A549 (cell line): ENCODE measurements around the gene TNK1.

Source experiments
- EP300 ChIP-seq, 2 experiments: fragments of >200 bp; sonication (Bioruptor Twin); formaldehyde crosslinking; IDR thresholded peaks; 2 replicates in 1 of 2; 3 replicates in 1 of 2; pipeline ENCODE4 v1.6.1; 2016 to 2017
- TP53 ChIP-seq: fragments of 250-450 bp; sonication (Bioruptor Pico); IDR thresholded peaks from 2 replicates; pipeline ENCODE4 v1.5.0; 2021; ENCODE audit warnings: mild to moderate bottlenecking, moderate library complexity
- TF ChIP-seq, protein P1 (sequence below): fragments of >200 bp; sonication (Bioruptor Twin); formaldehyde crosslinking; IDR thresholded peaks from 3 replicates; pipeline ENCODE4 v1.5.1; 2016
- TF ChIP-seq, protein P2 (sequence below): fragments of 450-650 bp; IDR thresholded peaks from 2 replicates; pipeline ENCODE4 v1.6.1; 2014; ENCODE audit warnings: antibody characterized with exemption
- TF ChIP-seq, protein P3 (sequence below): fragments of 250-450 bp; sonication (Bioruptor Pico); IDR thresholded peaks from 2 replicates; pipeline ENCODE4 v1.5.0; 2021; ENCODE audit warnings: mild to moderate bottlenecking, moderate library complexity, borderline replicate concordance

DNA sequence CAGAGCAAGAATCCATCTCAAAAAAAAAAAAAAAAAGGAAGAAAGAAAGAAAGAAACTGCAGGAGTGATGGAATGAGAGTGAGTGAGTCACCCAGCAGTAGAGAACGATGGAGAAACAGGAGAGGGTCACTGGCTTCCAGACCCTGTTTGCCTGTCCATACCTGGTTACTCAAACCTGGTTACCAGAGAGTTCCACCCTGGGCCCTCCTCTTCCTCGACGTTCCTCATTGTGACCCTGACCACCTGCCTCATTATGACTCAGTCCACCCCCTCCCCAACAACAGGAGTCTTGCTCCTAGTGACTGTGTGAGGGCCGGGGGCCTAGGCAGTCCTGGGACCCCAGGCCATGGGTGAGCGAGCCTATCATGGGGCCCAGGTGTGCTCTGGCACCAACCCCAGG lies 47.7 kb downstream of the TNK1 start, which contains the start of gene SPEM3:
- TF ChIP-seq, protein P1, sequence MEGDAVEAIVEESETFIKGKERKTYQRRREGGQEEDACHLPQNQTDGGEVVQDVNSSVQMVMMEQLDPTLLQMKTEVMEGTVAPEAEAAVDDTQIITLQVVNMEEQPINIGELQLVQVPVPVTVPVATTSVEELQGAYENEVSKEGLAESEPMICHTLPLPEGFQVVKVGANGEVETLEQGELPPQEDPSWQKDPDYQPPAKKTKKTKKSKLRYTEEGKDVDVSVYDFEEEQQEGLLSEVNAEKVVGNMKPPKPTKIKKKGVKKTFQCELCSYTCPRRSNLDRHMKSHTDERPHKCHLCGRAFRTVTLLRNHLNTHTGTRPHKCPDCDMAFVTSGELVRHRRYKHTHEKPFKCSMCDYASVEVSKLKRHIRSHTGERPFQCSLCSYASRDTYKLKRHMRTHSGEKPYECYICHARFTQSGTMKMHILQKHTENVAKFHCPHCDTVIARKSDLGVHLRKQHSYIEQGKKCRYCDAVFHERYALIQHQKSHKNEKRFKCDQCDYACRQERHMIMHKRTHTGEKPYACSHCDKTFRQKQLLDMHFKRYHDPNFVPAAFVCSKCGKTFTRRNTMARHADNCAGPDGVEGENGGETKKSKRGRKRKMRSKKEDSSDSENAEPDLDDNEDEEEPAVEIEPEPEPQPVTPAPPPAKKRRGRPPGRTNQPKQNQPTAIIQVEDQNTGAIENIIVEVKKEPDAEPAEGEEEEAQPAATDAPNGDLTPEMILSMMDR, result no peak
- TF ChIP-seq, protein P2, sequence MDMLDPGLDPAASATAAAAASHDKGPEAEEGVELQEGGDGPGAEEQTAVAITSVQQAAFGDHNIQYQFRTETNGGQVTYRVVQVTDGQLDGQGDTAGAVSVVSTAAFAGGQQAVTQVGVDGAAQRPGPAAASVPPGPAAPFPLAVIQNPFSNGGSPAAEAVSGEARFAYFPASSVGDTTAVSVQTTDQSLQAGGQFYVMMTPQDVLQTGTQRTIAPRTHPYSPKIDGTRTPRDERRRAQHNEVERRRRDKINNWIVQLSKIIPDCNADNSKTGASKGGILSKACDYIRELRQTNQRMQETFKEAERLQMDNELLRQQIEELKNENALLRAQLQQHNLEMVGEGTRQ, result no peak
- TF ChIP-seq, protein P3, sequence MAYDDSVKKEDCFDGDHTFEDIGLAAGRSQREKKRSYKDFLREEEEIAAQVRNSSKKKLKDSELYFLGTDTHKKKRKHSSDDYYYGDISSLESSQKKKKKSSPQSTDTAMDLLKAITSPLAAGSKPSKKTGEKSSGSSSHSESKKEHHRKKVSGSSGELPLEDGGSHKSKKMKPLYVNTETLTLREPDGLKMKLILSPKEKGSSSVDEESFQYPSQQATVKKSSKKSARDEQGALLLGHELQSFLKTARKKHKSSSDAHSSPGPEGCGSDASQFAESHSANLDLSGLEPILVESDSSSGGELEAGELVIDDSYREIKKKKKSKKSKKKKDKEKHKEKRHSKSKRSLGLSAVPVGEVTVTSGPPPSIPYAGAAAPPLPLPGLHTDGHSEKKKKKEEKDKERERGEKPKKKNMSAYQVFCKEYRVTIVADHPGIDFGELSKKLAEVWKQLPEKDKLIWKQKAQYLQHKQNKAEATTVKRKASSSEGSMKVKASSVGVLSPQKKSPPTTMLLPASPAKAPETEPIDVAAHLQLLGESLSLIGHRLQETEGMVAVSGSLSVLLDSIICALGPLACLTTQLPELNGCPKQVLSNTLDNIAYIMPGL (CRISPR knock-in tag), result no peak
- TF ChIP-seq EP300 (IDR thresholded peaks at IDR 0.05) (no peak), TP53 (CRISPR knock-in tag) (no peak)
